Mesendoderm (in vitro differentiated cells): Measurements from ENCODE around the gene FLT1.
A peak's percentile ranks its signal among the peaks of the same experiment; 100 is the strongest.

Experiments used
- DNase-seq: peaks from one replicate; pipeline ENCODE4 v3.0.0; 2013
- H2AK5ac ChIP-seq: 2 replicates; pipeline ENCODE4 v1.6.1; 2013; ENCODE audit warnings: low read length, inconsistent platforms
- H2BK120ac ChIP-seq: 2 replicates; pipeline ENCODE4 v1.6.1; 2013; ENCODE audit warnings: low read depth, mild to moderate bottlenecking, low read length, moderate library complexity, mixed read lengths
- H2BK15ac ChIP-seq: replicated peaks from 2 replicates; pipeline ENCODE4 v1.6.1; 2013; ENCODE audit warnings: low read depth, mild to moderate bottlenecking, moderate library complexity
- H2BK5ac ChIP-seq: 2 replicates; pipeline ENCODE4 v1.6.1; 2013; ENCODE audit warnings: low read length, inconsistent platforms
- H3K18ac ChIP-seq: 2 replicates; pipeline ENCODE4 v1.6.1; 2013; ENCODE audit warnings: mild to moderate bottlenecking, low read length, mixed read lengths
- H3K23ac ChIP-seq: one replicate; pipeline ENCODE4 v1.6.1; 2013; ENCODE audit warnings: low read length
- H3K27ac ChIP-seq: 2 replicates; pipeline ENCODE4 v1.5.1; 2013; ENCODE audit warnings: low read depth, mild to moderate bottlenecking, inconsistent platforms, low read length, moderate library complexity
- H3K27me3 ChIP-seq: 2 replicates; pipeline ENCODE4 v1.6.1; 2013; ENCODE audit warnings: low read length, control low read depth, mild to moderate bottlenecking, inconsistent platforms; ENCODE audit not compliant: insufficient read depth, poor library complexity
- H3K36me3 ChIP-seq: 2 replicates; pipeline ENCODE4 v1.6.1; 2013; ENCODE audit warnings: low read length, inconsistent platforms; ENCODE audit not compliant: control insufficient read depth, insufficient read depth
- H3K4ac ChIP-seq: one replicate; pipeline ENCODE4 v1.6.1; 2013; ENCODE audit warnings: low read depth, mild to moderate bottlenecking, low read length, moderate library complexity
- H3K4me1 ChIP-seq: 2 replicates; pipeline ENCODE4 v1.6.1; 2013; ENCODE audit warnings: low read depth, low read length, inconsistent platforms; ENCODE audit not compliant: control insufficient read depth
- H3K4me2 ChIP-seq: 2 replicates; pipeline ENCODE4 v1.6.1; 2013; ENCODE audit warnings: low read length
- H3K4me3 ChIP-seq: 2 replicates; pipeline ENCODE4 v1.5.1; 2013; ENCODE audit warnings: mild to moderate bottlenecking, low read length
- H3K56ac ChIP-seq: one replicate; pipeline ENCODE4 v1.6.1; 2013; ENCODE audit warnings: low read length
- H3K79me1 ChIP-seq: 2 replicates; pipeline ENCODE4 v1.6.1; 2013; ENCODE audit warnings: low read length, inconsistent platforms
- H3K79me2 ChIP-seq: 2 replicates; pipeline ENCODE4 v1.6.1; 2013; ENCODE audit warnings: mild to moderate bottlenecking, low read length; ENCODE audit not compliant: control insufficient read depth, insufficient read depth
- H3K9ac ChIP-seq: 2 replicates; pipeline ENCODE4 v1.6.1; 2013; ENCODE audit warnings: low read length, inconsistent platforms
- H4K5ac ChIP-seq: one replicate; pipeline ENCODE4 v1.6.1; 2013; ENCODE audit warnings: low read length
- H4K8ac ChIP-seq: one replicate; pipeline ENCODE4 v1.6.1; 2013; ENCODE audit warnings: low read depth, mild to moderate bottlenecking, control low read depth, low read length, moderate library complexity
- WGBS: extraction: QIAGEN DNeasy Blood & Tissue Kit; methylation state at CpG from one replicate; pipeline ENCODE4 v1.1.7; 2013; ENCODE audit warnings: low lambda C conversion rate, missing lambda C conversion rate; ENCODE audit not compliant: insufficient coverage; ENCODE audit errors: extremely low coverage; 5-methylcytosine and 5-hydroxymethylcytosine counted together

Gene FLT1

GRCh38 chr13:28534210-28534609 lies 39.3 kb upstream of the FLT1 start:
- no peak overlapping the region for H2BK15ac ChIP-seq
- H3K79me2 ChIP-seq: no peaks in the 10 kb centered on the region
- H2BK120ac ChIP-seq: no peak overlapping the region
- no peak overlapping the region for H3K23ac ChIP-seq
- no peak overlapping the region for H3K18ac ChIP-seq
- no peak overlapping the region for H3K9ac ChIP-seq
- H3K4ac ChIP-seq: no peak overlapping the region
- no peak overlapping the region for H2BK5ac ChIP-seq
- no peak overlapping the region for H3K56ac ChIP-seq
- H3K36me3 ChIP-seq: no peaks in the 10 kb centered on the region
- peaks cover 3% of the 10 kb centered on the region for H3K4me1 ChIP-seq
- H3K27me3 ChIP-seq: peaks cover 2% of the 10 kb centered on the region
- H3K79me1 ChIP-seq: no peaks in the 10 kb centered on the region
- no peak for DNase-seq
- WGBS: no CpG with 5 or more reads among the region's 5 CpGs
- H4K5ac ChIP-seq: no peak overlapping the region
- H4K8ac ChIP-seq: no peak overlapping the region
- no peak overlapping the region for H3K27ac ChIP-seq
- H2AK5ac ChIP-seq: no peak overlapping the region
- no peak overlapping the region for H3K4me3 ChIP-seq
- no peak overlapping the region for H3K4me2 ChIP-seq

GRCh38 chr13:28533441-28534166 lies 38.7 kb upstream of the FLT1 start:
- WGBS: no CpG with 5 or more reads among the region's 7 CpGs
- Histone ChIP-seq H3K36me3 (no peaks in the 10 kb centered on the region), H2BK5ac (no peak overlapping the region), H3K4ac (no peak overlapping the region), H3K27ac (no peak overlapping the region), H3K4me2 (no peak overlapping the region), H3K79me1 (no peaks in the 10 kb centered on the region), H3K27me3 (peaks cover 2% of the 10 kb centered on the region), H3K18ac (no peak overlapping the region), H3K9ac (no peak overlapping the region), H2BK120ac (no peak overlapping the region), H3K23ac (no peak overlapping the region), H4K8ac (no peak overlapping the region), H3K4me3 (no peak overlapping the region), H3K56ac (no peak overlapping the region), H2BK15ac (no peak overlapping the region), H2AK5ac (no peak overlapping the region), H3K79me2 (no peaks in the 10 kb centered on the region), H4K5ac (no peak overlapping the region), H3K4me1 (peaks cover 3% of the 10 kb centered on the region)
- DNase-seq: no peak

- H4K8ac ChIP-seq: no peak overlapping the region
- peak overlapping the region; percentile 52 for H3K18ac ChIP-seq
- no peak overlapping the region for H3K4me3 ChIP-seq
- H3K4ac ChIP-seq: no peak overlapping the region
- no peaks in the 10 kb centered on the region for H3K79me1 ChIP-seq
- no peak overlapping the region for H2AK5ac ChIP-seq
- H3K36me3 ChIP-seq: no peaks in the 10 kb centered on the region
- H3K56ac ChIP-seq: peak overlapping the region; percentile 77
- H4K5ac ChIP-seq: no peak overlapping the region
- peak overlapping the region; percentile 72 for H3K4me2 ChIP-seq
- no peak overlapping the region for H3K27ac ChIP-seq
- WGBS: no CpG with 5 or more reads among the region's 10 CpGs
- H3K9ac ChIP-seq: peak overlapping the region; percentile 28
- no peaks in the 10 kb centered on the region for H3K79me2 ChIP-seq
- no peak overlapping the region for H2BK15ac ChIP-seq
- H2BK5ac ChIP-seq: no peak overlapping the region
- H3K4me1 ChIP-seq: peaks cover 3% of the 10 kb centered on the region
- no peak overlapping the region for H2BK120ac ChIP-seq
- peak; percentile 37 for DNase-seq
- peaks cover 2% of the 10 kb centered on the region for H3K27me3 ChIP-seq
- peak overlapping the region; percentile 30 for H3K23ac ChIP-seq
Observed at GRCh38 chr13:28533125-28533436, 38.2 kb upstream of the FLT1 start.

- DNase-seq: peak; percentile 44
- Histone ChIP-seq H4K5ac (no peak overlapping the region), H2AK5ac (no peak overlapping the region), H3K9ac (peak overlapping the region; percentile 28), H4K8ac (peak overlapping the region; percentile 17), H3K4ac (no peak overlapping the region), H3K23ac (peak overlapping the region; percentile 30), H2BK120ac (no peak overlapping the region), H2BK15ac (no peak overlapping the region), H3K79me2 (no peaks in the 10 kb centered on the region), H3K18ac (peak overlapping the region; percentile 52), H3K56ac (peak overlapping the region; percentile 77), H3K4me1 (peaks cover 3% of the 10 kb centered on the region), H3K36me3 (no peaks in the 10 kb centered on the region), H3K4me2 (peak overlapping the region; percentile 72), H2BK5ac (no peak overlapping the region), H3K27ac (no peak overlapping the region), H3K27me3 (peaks cover 2% of the 10 kb centered on the region), H3K4me3 (peak overlapping the region; percentile 0), H3K79me1 (no peaks in the 10 kb centered on the region)
- WGBS: no CpG with 5 or more reads among the region's 96 CpGs
Observed at GRCh38 chr13:28532388-28533124, 37.6 kb upstream of the FLT1 start.

GRCh38 chr13:28531845-28532387 lies 37.0 kb upstream of the FLT1 start:
- Histone ChIP-seq H3K79me1 (no peaks in the 10 kb centered on the region), H4K5ac (no peak overlapping the region), H3K18ac (peak overlapping the region; percentile 52), H3K23ac (peak overlapping the region; percentile 2), H3K9ac (peak overlapping the region; percentile 72), H2BK120ac (no peak overlapping the region), H3K27ac (no peak overlapping the region), H4K8ac (peak overlapping the region; percentile 17), H3K56ac (peak overlapping the region; percentile 87), H3K36me3 (no peaks in the 10 kb centered on the region), H2BK15ac (no peak overlapping the region), H3K4me2 (peak overlapping the region; percentile 93), H3K4me1 (peaks cover 3% of the 10 kb centered on the region), H3K79me2 (no peaks in the 10 kb centered on the region), H2AK5ac (peak overlapping the region; percentile 6), H2BK5ac (no peak overlapping the region), H3K4me3 (no peak overlapping the region), H3K27me3 (peaks cover 2% of the 10 kb centered on the region), H3K4ac (no peak overlapping the region)
- no CpG with 5 or more reads among the region's 25 CpGs for WGBS
- no peak for DNase-seq
